Measurements from ENCODE around the gene LCN15. TPM values are rescaled to one million over a fixed set of nuclear protein-coding genes. Genes with fewer than 3 reads are reported as not detected.
A peak's percentile ranks its signal among the peaks of the same experiment; 100 is the strongest.
"Not testable (repeated sequence)": the region's sequence is repeated elsewhere in the genome, so short reads cannot be mapped to it uniquely, and the experiment has no call there.

The LCN15 gene
- polyA plus RNA-seq, 3 donors = not detected

DNA sequence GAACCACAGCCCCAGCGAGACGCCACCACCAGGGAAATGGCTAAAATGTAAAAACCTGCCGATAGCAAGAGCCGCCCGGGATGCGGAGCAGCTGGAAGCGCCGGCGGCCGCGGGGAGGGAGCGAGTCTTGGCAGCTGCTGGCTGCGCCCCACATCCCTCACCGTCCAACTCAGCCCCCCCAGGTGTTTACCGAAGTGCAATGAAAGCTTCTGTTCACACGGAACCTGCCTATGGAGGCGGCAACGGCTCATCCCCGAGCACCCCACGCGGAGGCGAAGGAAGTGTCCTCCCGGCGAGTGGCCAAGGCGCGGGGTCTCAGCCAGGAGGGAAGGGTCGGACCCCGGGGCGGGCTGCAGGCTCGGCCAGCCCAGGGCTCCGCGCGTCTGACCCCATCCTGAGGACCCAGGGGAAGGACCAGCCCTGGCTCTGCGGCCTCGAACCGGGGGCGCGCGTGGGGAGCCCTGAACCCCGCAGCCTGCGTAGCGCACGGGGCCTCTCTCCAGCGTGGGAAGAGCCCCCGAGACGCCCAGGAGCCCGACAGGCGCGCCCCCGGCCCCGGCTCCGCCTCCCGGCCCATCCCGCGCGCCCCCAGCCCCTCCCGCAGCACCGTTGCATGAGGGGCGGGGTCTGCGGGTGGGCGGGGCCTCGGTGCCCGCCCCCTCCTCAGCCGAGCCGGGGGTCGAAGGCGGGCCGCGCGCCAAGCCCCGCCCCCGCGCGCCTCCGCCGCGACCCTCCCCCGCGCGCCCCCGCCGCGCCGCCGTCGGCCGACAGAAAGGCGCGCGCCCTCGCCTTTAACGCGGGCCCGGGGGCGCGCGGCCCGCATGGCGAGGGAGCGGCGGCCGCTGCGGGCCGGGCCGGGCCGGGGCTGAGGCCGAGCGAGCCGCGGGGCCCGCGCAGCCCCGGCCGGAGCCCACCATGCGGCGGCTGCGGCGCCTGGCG, 52.3 kb downstream of the LCN15 start, which contains the start of gene DIPK1B:
Gene DIPK1B (plus strand): TSS at position 822 of the 939 bp plus-strand sequence. CDS start 94 bp downstream, at position 916.
- DNase-seq = no peak
- Histone ChIP-seq H3K27me3 (ENCODE audit: control insufficient read depth in 2 of 2, insufficient read depth in 2 of 2, low read length in 2 of 2) (peaks cover 12 to 42% of the 10 kb centered on the region in 2 donors), H3K9ac (ENCODE audit: insufficient read depth, low read length, poor library complexity, severe bottlenecking) (no peak within 1 kb of the TSS), H3K4me3 (replicated peaks in 1 of 3; ENCODE audit: low read depth in 2 of 3, low read length in 3 of 3) (peak within 1 kb of the TSS in 1 of 3 experiments; percentile 59), H4K20me1 (ENCODE audit: insufficient read depth, low read length) (no peaks in the 10 kb centered on the region), H3K79me2 (ENCODE audit: insufficient read depth, low read length) (no peaks in the 10 kb centered on the region), H3K9me3 (replicated peaks in 1 of 2; ENCODE audit: control insufficient read depth in 1 of 2, insufficient read depth in 1 of 2, low read length in 2 of 2) (peaks cover 0 to 3% of the 10 kb centered on the region in 2 donors), H3K36me3 (replicated peaks in 1 of 2; ENCODE audit: control insufficient read depth in 1 of 2, insufficient read depth in 2 of 2, low read length in 2 of 2) (no peaks in the 10 kb centered on the region), H3K4me1 (ENCODE audit: control insufficient read depth in 1 of 2, insufficient read depth in 2 of 2, low read length in 2 of 2) (peaks cover 17 to 29% of the 10 kb centered on the region in 2 donors), H2AFZ (ENCODE audit: insufficient read depth, low read depth, low read length, poor library complexity, severe bottlenecking) (no peak within 1 kb of the TSS), H3K4me2 (replicated peaks; ENCODE audit: extremely low read depth, low read length, poor library complexity, severe bottlenecking) (peak within 1 kb of the TSS; percentile 65), H3K27ac (ENCODE audit: low read depth in 1 of 2, low read length in 2 of 2) (no peak within 1 kb of the TSS)
- Mint-ChIP-seq H3K27ac (no peak within 1 kb of the TSS), H3K9me3 (peaks cover 0 to 11% (median 2%) of the 10 kb centered on the region in 7 donors), H3K27me3 (ENCODE audit: low read depth in 3 of 3) (peaks cover 50 to 75% (median 50%) of the 10 kb centered on the region in 3 donors), H3K36me3 (peaks cover 0 to 4% of the 10 kb centered on the region in 2 donors), H3K4me3 (peak within 1 kb of the TSS; percentile 39 to 78), H3K4me1 (peaks cover 15% of the 10 kb centered on the region)
- intact Hi-C loops (cut with micrococcal nuclease) = no loop called here
- WGBS (ENCODE audit: insufficient coverage) = under 1% methylated on average over 107 of the region's 119 CpGs
- TF ChIP-seq, protein P1, sequence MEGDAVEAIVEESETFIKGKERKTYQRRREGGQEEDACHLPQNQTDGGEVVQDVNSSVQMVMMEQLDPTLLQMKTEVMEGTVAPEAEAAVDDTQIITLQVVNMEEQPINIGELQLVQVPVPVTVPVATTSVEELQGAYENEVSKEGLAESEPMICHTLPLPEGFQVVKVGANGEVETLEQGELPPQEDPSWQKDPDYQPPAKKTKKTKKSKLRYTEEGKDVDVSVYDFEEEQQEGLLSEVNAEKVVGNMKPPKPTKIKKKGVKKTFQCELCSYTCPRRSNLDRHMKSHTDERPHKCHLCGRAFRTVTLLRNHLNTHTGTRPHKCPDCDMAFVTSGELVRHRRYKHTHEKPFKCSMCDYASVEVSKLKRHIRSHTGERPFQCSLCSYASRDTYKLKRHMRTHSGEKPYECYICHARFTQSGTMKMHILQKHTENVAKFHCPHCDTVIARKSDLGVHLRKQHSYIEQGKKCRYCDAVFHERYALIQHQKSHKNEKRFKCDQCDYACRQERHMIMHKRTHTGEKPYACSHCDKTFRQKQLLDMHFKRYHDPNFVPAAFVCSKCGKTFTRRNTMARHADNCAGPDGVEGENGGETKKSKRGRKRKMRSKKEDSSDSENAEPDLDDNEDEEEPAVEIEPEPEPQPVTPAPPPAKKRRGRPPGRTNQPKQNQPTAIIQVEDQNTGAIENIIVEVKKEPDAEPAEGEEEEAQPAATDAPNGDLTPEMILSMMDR (IDR thresholded peaks at IDR 0.05) = no peak

DNA sequence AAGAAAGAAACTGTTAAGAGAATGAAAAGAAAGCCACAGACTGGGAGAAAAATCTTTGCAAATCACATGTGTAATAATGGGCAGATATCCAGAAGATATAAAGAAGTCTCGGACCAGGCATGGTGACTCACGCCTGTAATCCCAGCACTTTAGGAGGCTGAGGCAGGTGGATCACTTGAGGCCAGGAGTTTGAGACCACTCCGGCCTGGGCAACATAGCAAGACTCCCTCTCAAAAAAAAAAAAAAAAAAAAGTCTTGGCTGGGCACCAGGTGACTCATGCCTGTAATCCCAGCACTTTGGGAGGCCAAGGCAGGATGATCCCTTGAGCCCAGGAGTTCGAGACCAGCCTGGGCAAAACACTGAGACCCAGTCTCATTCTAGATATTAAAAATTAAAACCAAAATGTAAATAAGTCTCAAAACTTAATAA, 53.1 kb downstream of the LCN15 start:
- Mint-ChIP-seq H3K27me3 (ENCODE audit: low read depth in 3 of 3) (peaks cover 44 to 67% (median 50%) of the 10 kb centered on the region in 3 donors), H3K4me1 (peaks cover 15% of the 10 kb centered on the region), H3K4me3 (peak overlapping the region in 1 of 2 donors; percentile 78), H3K9me3 (peaks cover 0 to 11% (median 2%) of the 10 kb centered on the region in 7 donors)
- H3K36me3 ChIP-seq (replicated peaks in 1 of 2; ENCODE audit: control insufficient read depth in 1 of 2, insufficient read depth in 2 of 2, low read length in 2 of 2); H3K4me3 ChIP-seq (replicated peaks in 1 of 3; ENCODE audit: low read depth in 2 of 3, low read length in 3 of 3); H3K9ac ChIP-seq (ENCODE audit: insufficient read depth, low read length, poor library complexity, severe bottlenecking); H3K36me3 Mint-ChIP-seq; intact Hi-C loops (cut with micrococcal nuclease); H3K27ac Mint-ChIP-seq; DNase-seq; H3K9me3 ChIP-seq (replicated peaks in 1 of 2; ENCODE audit: control insufficient read depth in 1 of 2, insufficient read depth in 1 of 2, low read length in 2 of 2); H3K79me2 ChIP-seq (ENCODE audit: insufficient read depth, low read length); H2AFZ ChIP-seq (ENCODE audit: insufficient read depth, low read depth, low read length, poor library complexity, severe bottlenecking); H4K20me1 ChIP-seq (ENCODE audit: insufficient read depth, low read length); H3K27ac ChIP-seq (ENCODE audit: low read depth in 1 of 2, low read length in 2 of 2): not testable (repeated sequence)
- peaks cover 17 to 29% of the 10 kb centered on the region in 2 donors for H3K4me1 ChIP-seq (ENCODE audit: control insufficient read depth in 1 of 2, insufficient read depth in 2 of 2, low read length in 2 of 2)
- H3K4me2 ChIP-seq (replicated peaks; ENCODE audit: extremely low read depth, low read length, poor library complexity, severe bottlenecking) = peak overlapping the region; percentile 65
- no CpG with 5 or more reads among the region's 4 CpGs for WGBS (ENCODE audit: insufficient coverage)
- peaks cover 12 to 42% of the 10 kb centered on the region in 2 donors for H3K27me3 ChIP-seq (ENCODE audit: control insufficient read depth in 2 of 2, insufficient read depth in 2 of 2, low read length in 2 of 2)
